ENCODE measurements around the gene TNN. TPM values are rescaled to one million over a fixed set of nuclear protein-coding genes. Genes with fewer than 3 reads are reported as not detected.

TNN gene
- total and polyA plus RNA-seq, 7 donors: 0.03 to 0.36 (median 0.28) TPM; not detected in 2

DNA sequence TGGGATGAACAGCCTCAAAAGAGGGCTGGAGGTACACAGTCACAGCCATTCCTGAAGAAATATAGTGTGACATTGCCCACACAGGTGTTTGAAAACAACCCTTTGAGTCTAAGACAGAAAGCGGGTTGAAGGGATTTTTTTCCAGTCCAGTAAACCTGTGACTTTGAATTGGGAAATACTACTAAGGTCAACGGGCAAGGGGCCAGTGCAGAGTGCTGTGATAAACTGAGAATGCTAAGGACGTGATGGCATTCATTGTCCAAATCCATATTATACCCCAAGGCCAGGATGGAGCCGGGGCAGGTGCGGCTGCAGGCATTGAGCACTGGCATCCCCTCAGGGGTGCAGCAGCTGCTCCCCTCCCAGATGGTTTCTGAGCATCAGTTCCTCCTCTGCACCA, 88.3 kb downstream of the TNN start:
- WGBS, 2 donors: 67 to 68% methylated on average over 5 of the region's 5 CpGs
- no peaks in the 10 kb centered on the region for H3K27me3 ChIP-seq
- intact Hi-C loops (cut with DNase I): no loop called here

DNA sequence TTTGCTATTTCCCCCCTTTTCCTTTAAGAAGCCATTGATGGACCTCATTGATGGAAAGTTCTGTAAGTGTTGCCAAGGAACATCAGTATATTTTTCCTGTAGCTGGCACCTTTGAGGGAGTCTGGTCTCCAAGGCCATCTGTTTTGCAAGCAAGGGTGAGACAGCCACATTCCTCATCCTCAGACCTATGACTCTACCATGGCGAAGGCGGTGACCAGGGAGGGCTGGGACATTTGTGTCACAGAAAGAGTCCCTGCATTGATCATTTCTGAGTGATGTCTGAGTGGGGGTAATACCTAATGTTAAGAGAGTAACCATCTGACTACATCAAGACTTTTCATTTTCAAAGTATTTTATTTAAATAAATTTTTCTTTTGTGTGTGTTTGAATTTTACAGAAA, 89.6 kb downstream of the TNN start:
- Histone ChIP-seq H3K36me3 (no peaks in the 10 kb centered on the region), H3K27me3 (no peaks in the 10 kb centered on the region), H3K9me3 (no peaks in the 10 kb centered on the region), H3K4me1 (no peaks in the 10 kb centered on the region), H3K4me3 (no peak overlapping the region), H3K27ac (no peak overlapping the region)
- 95% methylated on average over 2 of the region's 2 CpGs for WGBS, 2 donors
- intact Hi-C loops (cut with DNase I): no loop called here
- TF ChIP-seq POLR2A (IDR thresholded peaks at IDR 0.05) (no peak), EP300 (IDR thresholded peaks at IDR 0.05) (no peak)
- DNase-seq: no peak

More for the DNA sequence above, 88.3 kb downstream of the TNN start:
- Histone ChIP-seq H3K9me3 (no peaks in the 10 kb centered on the region), H3K4me1 (peaks cover 0 to 5% (median 0%) of the 10 kb centered on the region in 4 donors), H3K27ac (no peak overlapping the region), H3K36me3 (no peaks in the 10 kb centered on the region), H3K4me3 (no peak overlapping the region)
- DNase-seq: no peak
- TF ChIP-seq EP300 (IDR thresholded peaks at IDR 0.05) (no peak), POLR2AphosphoS5 (IDR thresholded peaks at IDR 0.05) (no peak), POLR2A (IDR thresholded peaks at IDR 0.05) (no peak)
- TF ChIP-seq, protein P1, sequence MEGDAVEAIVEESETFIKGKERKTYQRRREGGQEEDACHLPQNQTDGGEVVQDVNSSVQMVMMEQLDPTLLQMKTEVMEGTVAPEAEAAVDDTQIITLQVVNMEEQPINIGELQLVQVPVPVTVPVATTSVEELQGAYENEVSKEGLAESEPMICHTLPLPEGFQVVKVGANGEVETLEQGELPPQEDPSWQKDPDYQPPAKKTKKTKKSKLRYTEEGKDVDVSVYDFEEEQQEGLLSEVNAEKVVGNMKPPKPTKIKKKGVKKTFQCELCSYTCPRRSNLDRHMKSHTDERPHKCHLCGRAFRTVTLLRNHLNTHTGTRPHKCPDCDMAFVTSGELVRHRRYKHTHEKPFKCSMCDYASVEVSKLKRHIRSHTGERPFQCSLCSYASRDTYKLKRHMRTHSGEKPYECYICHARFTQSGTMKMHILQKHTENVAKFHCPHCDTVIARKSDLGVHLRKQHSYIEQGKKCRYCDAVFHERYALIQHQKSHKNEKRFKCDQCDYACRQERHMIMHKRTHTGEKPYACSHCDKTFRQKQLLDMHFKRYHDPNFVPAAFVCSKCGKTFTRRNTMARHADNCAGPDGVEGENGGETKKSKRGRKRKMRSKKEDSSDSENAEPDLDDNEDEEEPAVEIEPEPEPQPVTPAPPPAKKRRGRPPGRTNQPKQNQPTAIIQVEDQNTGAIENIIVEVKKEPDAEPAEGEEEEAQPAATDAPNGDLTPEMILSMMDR (IDR thresholded peaks at IDR 0.05): no peak

DNA sequence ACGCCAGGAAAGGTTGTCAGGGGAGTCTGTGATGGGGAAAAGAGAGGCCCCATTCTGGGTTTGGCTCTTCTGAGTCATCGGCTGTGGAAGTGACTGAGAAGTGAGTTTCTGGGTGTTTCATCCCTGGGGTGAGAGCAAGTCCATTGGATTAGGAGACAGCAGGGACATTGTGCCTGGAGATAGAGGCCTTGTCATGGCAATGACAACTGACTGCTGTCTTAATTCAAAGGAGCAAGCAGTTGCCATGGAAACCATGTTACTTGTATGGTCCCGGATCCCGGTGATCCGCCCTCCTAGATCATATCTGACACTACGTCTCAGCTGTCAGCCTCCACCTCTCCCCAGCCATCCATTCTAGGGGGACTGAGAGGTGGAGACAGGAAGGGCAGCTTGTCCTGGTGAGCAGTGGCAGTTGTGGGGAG, 90.5 kb downstream of the TNN start:
- Histone ChIP-seq H3K27me3 (no peaks in the 10 kb centered on the region), H3K9me3 (no peaks in the 10 kb centered on the region), H3K4me1 (no peaks in the 10 kb centered on the region), H3K36me3 (no peaks in the 10 kb centered on the region), H3K27ac (no peak overlapping the region), H3K4me3 (no peak overlapping the region)
- 93 to 94% methylated on average over 6 of the region's 6 CpGs for WGBS, 2 donors
- no peak for DNase-seq
- intact Hi-C loops (cut with DNase I): no loop called here
- TF ChIP-seq EP300 (IDR thresholded peaks at IDR 0.05) (no peak), POLR2A (IDR thresholded peaks at IDR 0.05) (no peak), POLR2AphosphoS5 (IDR thresholded peaks at IDR 0.05) (no peak)
- TF ChIP-seq, protein P1 (IDR thresholded peaks at IDR 0.05): no peak

DNA sequence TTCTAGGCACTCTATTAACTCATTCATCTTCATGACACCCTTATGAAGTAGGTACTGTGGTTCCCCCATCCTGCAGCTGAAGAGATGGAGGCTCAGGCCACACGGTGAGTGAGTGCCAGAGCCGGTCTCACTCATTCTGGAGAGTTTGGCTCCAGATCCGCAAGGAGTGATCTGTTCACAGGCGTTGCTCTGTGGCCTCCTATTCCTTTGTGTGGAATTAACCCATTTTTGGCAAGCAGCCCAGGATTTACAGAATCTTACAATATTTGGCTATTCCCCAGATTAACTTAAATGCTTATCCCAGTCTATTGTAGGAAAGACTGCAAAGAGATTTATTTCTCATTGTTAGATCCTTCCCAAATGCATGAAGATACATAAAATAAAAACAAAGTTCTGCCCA, 95.3 kb downstream of the TNN start:
- H3K36me3 ChIP-seq: peaks cover 0 to 8% (median 5%) of the 10 kb centered on the region in 4 donors

DNA sequence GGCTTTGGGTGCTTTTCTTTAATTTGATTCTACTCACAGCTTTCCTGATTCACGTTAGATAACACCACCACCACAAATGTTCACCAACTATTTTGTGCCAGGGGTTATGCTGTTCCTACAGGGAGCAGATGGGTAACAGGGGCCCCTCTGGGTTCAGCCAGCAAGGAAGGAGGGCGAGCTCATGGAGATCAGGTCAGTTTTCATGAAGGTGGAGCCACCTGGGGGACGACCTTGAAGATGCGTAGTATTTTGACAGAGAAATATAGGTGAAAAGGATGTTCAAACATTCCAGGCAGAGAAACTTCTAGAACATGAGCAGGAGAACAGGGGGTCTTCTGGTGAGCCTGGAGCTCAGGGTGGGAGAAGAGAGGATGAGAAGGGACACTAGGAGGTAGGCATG, 96.1 kb downstream of the TNN start:
- TF ChIP-seq EP300 (IDR thresholded peaks at IDR 0.05) (no peak), POLR2AphosphoS5 (IDR thresholded peaks at IDR 0.05) (no peak), POLR2A (IDR thresholded peaks at IDR 0.05) (no peak)
- TF ChIP-seq, protein P1 (IDR thresholded peaks at IDR 0.05): no peak
- H3K36me3 ChIP-seq: peaks cover 0 to 8% (median 5%) of the 10 kb centered on the region in 4 donors

More for the DNA sequence above, 95.3 kb downstream of the TNN start:
- no peak for TF ChIP-seq POLR2A (IDR thresholded peaks at IDR 0.05)
- no peak for TF ChIP-seq POLR2AphosphoS5 (IDR thresholded peaks at IDR 0.05)
- no peaks in the 10 kb centered on the region for H3K4me1 ChIP-seq
- no peak overlapping the region for H3K4me3 ChIP-seq
- 54 to 82% methylated on average over 4 of the region's 4 CpGs for WGBS, 2 donors
- intact Hi-C loops (cut with DNase I): no loop called here
- no peaks in the 10 kb centered on the region for H3K27me3 ChIP-seq
- H3K27ac ChIP-seq: no peak overlapping the region
- no peaks in the 10 kb centered on the region for H3K9me3 ChIP-seq
- DNase-seq: no peak

DNA sequence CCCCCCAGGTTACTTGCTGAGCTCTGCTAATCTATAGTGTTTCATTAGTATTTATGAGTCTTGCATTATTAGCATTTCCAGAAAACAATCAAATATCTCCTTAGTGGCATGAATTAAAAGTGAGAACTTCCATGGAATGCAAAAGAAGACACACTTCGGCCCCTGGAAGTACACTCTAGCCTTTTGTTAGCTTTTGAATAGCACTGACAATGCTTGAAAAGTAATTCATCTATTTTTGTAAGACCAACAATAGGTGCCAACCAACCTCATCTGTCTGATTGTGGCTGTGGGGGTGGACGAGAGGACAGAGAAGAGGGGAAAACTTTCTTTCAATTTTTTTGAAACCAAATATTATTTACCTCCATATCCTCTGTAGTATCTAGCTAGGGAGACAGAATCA, 97.1 kb downstream of the TNN start:
- H3K4me3 ChIP-seq: no peak overlapping the region
- intact Hi-C loops (cut with DNase I): no loop called here
- peaks cover 0 to 8% (median 5%) of the 10 kb centered on the region in 4 donors for H3K36me3 ChIP-seq
- no peak overlapping the region for H3K27ac ChIP-seq
- TF ChIP-seq POLR2A (IDR thresholded peaks at IDR 0.05) (no peak), EP300 (IDR thresholded peaks at IDR 0.05) (no peak), POLR2AphosphoS5 (IDR thresholded peaks at IDR 0.05) (no peak)
- TF ChIP-seq, protein P1 (IDR thresholded peaks at IDR 0.05): no peak
- WGBS, 2 donors: 89 to 90% methylated on average over 2 of the region's 2 CpGs
- DNase-seq: no peak
- H3K9me3 ChIP-seq: no peaks in the 10 kb centered on the region
- H3K4me1 ChIP-seq: no peaks in the 10 kb centered on the region
- no peaks in the 10 kb centered on the region for H3K27me3 ChIP-seq

More for the DNA sequence above, 96.1 kb downstream of the TNN start:
- DNase-seq: no peak
- Histone ChIP-seq H3K4me3 (no peak overlapping the region), H3K27ac (no peak overlapping the region), H3K27me3 (no peaks in the 10 kb centered on the region), H3K4me1 (no peaks in the 10 kb centered on the region), H3K9me3 (no peaks in the 10 kb centered on the region)
- 70 to 85% methylated on average over 4 of the region's 4 CpGs for WGBS, 2 donors
- intact Hi-C loops (cut with DNase I): no loop called here

Data from sigmoid colon (tissue), 7 donors.